SKM-1 (cell line): ENCODE results near the gene GCSH.
"Not testable (repeated sequence)": the region's sequence is repeated elsewhere in the genome, so short reads cannot be mapped to it uniquely, and the experiment has no call there.

Experiments
- DNase-seq: peaks from one replicate; lab custom pipeline; 2025; ENCODE audit not compliant: unreplicated experiment; lab: John Stamatoyannopoulos, UW

Gene GCSH

GRCh38 chr16:81095953-81096714, at the start of gene GCSH:
GCSH (minus strand) TSS chr16:81096395; CDS start chr16:81096278, 117 bp downstream.
- peak; percentile 93 for DNase-seq

GRCh38 chr16:81143921-81144471, 47.8 kb upstream of the GCSH start:
- DNase-seq: no peak

GRCh38 chr16:81142864-81143263, 46.7 kb upstream of the GCSH start:
- no peak for DNase-seq

- no peak for DNase-seq
These were observed 45.0 kb upstream of the GCSH start for GRCh38 chr16:81140930-81141780.

- no peak for DNase-seq
These were observed 42.8 kb upstream of the GCSH start for GRCh38 chr16:81138831-81139557.

GRCh38 chr16:81137754-81138153, 41.6 kb upstream of the GCSH start:
- no peak for DNase-seq

- no peak for DNase-seq
These were observed 40.5 kb upstream of the GCSH start for GRCh38 chr16:81136390-81137335.

- no peak for DNase-seq
These were observed 33.9 kb upstream of the GCSH start for GRCh38 chr16:81130126-81130525.

GRCh38 chr16:81128726-81129524, 32.7 kb upstream of the GCSH start:
- DNase-seq: no peak

- DNase-seq: no peak
These were observed 30.9 kb upstream of the GCSH start for GRCh38 chr16:81127051-81127450.

- no peak for DNase-seq
These were observed 27.1 kb upstream of the GCSH start for GRCh38 chr16:81123092-81123852.

- no peak for DNase-seq
These were observed 25.3 kb upstream of the GCSH start for GRCh38 chr16:81121474-81121990.

GRCh38 chr16:81117436-81117835, 21.2 kb upstream of the GCSH start:
- DNase-seq: no peak

- no peak for DNase-seq
These were observed 20.1 kb upstream of the GCSH start for GRCh38 chr16:81116285-81116684.

GRCh38 chr16:81112453-81112852, 16.3 kb upstream of the GCSH start:
- DNase-seq: no peak

- not testable (repeated sequence) for DNase-seq
These were observed 13.1 kb upstream of the GCSH start for GRCh38 chr16:81109274-81109673.

GRCh38 chr16:81107511-81107910, 11.3 kb upstream of the GCSH start:
- DNase-seq: no peak

GRCh38 chr16:81106826-81107503, 10.8 kb upstream of the GCSH start:
- no peak for DNase-seq
